Measurements from ENCODE around the gene FGF14.

The FGF14 gene

DNA sequence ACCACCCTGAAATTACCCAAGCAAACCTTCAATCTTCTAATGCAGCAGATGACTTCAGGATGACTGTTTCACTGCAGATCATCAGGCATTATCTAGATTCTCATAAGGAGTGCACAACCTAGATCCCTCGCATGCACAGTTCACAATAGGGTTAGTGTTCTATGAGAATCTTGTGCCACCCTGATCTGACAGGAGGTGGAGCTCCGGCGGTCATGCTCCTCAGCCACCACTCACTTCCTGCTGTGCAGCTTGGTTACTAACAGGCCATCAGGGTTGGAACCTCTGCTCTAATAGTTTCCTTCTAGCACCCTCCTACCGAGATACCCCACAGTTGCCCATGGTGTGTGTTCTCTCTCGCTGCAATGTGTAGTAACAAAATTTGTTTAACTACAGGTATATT lies 442.8 kb downstream of the FGF14 start:
- no peak for DNase-seq (ENCODE audit: extremely low spot score, insufficient read length, low read depth)
- FAIRE-seq: no peak

DNA sequence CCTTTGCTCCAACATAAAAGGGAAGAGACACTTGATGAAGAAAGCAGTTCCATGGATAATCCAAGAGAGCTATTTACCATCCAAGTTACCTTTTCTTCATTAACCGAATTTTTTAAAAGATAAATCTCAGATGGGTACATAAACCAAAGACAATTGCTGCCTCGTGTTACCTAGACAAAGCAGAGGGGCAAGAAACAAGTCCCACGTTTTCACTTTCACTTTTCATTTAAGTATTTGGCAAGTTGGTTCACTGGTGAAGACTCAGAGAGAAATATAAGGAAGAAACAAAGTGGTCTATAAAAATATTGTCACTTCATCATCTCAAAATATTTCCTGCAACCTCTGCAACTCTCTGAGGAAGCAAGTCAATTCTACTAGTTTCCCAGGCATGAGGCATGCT lies 446.1 kb downstream of the FGF14 start:
- no peak for FAIRE-seq

DNA sequence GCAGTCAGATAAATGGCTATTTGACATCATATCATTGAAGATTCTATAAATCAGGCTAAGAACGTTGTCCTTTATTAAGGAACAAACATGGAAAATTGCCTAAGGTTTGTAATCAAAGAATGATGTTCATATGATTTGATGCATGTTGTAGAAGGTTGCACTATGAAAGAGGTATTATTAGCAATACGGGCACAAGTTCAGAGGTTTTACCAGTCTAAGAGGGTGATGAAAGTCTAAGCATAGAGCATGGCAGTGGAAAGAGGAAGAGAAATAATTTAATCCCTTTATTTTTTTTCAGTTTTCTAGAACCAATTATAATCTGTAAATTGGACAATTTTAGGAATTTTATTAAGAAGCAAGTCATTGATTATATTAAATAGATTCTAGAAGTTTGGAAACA lies 450.7 kb downstream of the FGF14 start:
- DNase-seq (ENCODE audit: extremely low spot score, insufficient read length, low read depth): no peak
- no peak for FAIRE-seq

More for the DNA sequence above, 446.1 kb downstream of the FGF14 start:
- no peak for DNase-seq (ENCODE audit: extremely low spot score, insufficient read length, low read depth)

DNA sequence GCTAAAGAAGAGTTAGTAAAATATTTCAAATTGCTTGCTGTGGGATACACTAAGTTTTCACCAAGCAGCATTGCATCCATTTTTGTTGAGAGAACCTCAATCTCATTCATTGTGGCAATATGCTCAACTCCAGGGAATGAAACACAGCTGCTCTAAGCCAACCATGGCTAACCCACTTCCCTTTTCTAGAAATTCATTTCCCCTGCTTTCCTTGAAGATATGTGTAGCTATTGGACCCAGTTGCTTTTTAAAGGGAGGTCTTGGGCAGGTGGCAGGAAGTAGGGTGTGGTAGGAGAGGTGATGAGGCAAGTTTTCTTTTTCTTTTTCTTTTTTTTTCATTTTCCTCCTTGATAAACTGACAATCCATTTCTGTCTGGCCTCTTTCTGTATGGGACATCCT lies 452.2 kb downstream of the FGF14 start:
- DNase-seq (ENCODE audit: extremely low spot score, insufficient read length, low read depth) (no peak), FAIRE-seq (no peak)

DNA sequence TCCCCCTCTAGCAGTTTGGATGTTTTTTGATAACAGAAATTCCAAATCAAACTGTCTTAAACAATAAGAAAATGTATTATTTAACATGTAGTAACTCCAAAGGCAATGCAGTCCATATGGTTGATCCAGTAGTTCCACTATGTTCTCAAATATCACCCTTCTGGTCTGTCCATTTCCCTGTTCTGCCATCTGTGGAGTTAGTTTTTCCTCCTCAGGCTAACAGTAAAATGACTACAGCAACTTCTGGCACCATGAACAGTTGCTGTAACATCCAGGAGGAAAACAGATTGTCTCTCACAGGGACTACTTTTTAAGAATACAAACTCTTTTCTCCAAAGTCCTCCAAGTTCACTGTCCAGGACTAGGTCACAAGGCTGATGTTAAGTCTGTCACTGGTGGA lies 455.4 kb downstream of the FGF14 start:
- no peak for FAIRE-seq
- no peak for DNase-seq (ENCODE audit: extremely low spot score, insufficient read length, low read depth)

DNA sequence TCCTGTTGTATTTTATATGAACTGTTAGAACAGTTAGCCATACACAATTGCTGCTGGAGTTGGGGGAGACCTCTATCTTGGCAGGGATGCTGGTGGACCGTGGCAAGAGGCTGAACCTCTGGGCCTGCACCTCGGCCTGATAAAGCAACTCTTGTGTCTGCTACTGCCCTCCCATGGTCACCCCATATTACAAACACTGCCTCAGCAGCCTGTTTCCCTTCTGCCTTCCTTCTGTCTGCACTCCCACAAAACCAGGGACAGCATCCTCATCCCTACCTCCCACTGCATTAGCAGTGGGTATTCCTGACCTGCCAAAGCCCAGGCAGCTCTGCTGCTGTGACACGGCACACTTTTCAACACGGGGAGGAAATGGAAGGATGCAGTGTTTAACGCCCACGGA lies 456.4 kb downstream of the FGF14 start:
- no peak for FAIRE-seq

DNA sequence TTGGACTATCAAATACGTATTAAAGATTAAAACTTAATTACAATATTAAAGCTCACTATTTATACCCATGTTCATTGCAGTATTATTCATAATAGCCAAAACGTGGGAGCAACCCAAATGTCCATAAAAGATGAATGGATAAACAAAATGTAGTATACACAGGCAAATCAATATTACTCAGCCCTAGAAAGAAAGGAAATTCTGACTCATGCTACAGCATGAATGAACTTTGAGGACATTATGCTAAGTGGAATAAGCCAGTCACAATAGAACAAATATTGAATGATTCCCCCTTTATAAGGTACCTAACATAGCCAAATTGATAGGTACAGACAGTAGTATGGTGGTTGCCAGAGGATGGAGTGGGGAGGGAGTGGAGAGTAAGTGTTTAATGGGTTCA lies 457.3 kb downstream of the FGF14 start:
- DNase-seq (ENCODE audit: extremely low spot score, insufficient read length, low read depth) (no peak), FAIRE-seq (no peak)

More for the DNA sequence above, 456.4 kb downstream of the FGF14 start:
- no peak for DNase-seq (ENCODE audit: extremely low spot score, insufficient read length, low read depth)

DNA sequence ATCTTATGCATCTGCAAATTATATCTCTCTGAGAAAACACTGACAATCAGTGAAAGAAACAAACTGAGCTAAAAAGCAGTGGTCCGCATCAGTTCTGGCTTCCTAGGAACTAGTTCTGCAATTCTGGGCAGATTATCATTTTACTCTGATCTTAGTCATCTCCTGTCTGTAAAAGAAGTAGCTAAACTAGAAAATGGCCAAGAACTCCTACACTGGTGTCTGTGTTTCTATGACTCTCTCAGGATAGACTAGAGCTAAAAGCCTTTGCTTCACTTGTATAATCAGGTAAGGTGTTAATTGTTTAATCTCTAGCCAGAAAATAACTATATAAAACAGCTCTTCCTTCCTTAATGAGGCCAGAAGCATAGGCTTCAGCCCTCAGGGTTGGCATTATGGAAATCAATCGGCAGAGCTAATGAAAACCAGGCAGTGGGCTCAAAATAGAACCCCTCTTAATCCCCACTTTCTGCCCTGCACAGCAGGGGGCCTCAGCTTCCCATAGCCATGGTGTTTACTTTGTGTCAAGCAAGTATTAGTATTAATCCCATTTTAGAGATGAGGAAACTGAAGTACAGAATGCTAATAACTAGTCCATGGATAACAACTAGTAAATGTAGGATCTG lies 459.2 kb downstream of the FGF14 start:
- DNase-seq (ENCODE audit: extremely low spot score, insufficient read length, low read depth) (no peak), FAIRE-seq (no peak)

DNA sequence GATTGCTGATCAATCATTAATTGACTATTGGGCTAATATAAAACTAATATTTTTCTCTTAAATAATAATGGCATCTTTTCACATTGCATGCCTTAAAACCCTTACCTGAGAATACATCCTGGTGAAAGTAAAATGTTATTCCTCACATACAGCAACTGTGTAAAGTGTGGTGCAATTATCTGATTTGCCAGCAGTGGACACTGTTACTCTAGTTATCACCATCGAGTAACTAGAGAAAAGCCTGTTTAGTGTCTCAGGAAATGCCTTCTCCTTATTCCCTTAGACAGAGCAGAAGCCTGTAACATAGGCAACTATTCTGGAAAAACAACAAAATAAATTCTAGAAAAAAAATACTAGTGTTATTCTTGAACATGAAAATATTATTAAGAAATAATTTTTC lies 459.8 kb downstream of the FGF14 start:
- DNase-seq (ENCODE audit: extremely low spot score, insufficient read length, low read depth) (no peak), FAIRE-seq (peak; percentile 44)

DNA sequence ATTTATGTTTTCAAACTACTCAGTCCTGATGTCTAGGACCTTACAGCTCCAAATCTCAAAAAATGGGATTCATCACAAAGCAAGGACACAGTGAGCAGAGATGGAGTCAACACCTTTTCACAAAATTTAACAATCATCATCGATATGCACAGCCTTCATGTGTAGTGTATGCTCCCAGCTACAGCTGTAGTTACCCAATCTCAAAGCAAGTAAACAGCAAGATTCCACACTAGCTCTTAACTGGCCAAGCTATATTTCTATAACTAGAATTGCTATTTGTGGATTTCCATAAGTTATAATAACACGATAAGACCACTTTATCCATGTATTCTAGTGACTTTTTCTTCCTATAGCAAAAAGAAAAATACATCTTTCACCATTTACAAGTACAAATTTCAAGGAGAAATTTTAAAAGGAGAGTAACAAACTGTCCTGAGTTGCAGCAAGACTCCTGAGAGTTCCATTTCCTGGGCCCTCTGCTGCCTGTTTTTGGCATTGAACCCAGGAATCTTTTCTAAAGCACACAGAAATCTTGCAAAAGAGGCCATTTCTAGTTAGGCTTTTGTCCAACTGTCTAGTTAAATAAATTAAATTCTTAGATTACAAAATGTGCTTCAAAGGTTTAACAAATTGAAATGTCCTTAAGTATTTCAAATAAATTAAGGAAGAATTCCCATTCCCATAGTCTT lies 460.6 kb downstream of the FGF14 start:
- FAIRE-seq (no peak), DNase-seq (ENCODE audit: extremely low spot score, insufficient read length, low read depth) (no peak)

DNA sequence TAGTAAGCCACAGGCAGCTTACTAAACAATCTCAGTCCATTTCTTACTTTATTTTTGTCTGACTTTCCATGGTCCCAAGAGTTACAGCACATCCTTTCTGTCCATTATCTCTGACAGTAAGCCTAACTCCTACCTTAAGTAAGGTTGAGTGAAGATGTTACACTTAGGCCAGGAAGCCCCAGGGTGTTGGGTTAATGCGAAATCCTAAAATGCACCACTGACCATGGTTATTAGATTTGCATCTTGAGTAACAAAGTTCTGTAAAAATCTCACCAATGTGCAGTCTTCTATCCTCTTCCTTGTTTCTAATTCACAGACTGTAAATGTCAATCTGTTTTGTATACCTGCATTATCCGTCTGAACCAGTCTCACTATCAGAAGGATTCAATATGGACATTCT lies 462.5 kb downstream of the FGF14 start:
- no peak for DNase-seq (ENCODE audit: extremely low spot score, insufficient read length, low read depth)
- no peak for FAIRE-seq

DNA sequence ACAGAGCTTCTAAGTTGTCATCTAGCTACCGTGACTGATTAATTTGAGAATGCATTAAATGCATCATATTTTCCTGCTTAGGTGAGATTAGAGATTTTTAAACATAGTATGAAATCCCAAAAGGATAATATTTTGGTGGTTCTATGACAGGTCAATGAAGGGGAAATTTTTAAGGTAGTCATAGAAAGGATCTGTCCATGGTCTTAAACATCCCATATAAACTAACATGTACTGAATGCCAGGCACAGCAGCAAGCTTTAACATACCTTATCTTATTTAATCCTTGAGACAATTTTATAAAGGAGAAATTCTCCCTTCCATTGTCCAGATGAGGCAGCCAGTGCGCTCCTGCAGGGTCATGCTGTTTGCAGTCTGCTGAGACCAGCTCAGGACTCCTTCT lies 466.0 kb downstream of the FGF14 start:
- FAIRE-seq (no peak), DNase-seq (ENCODE audit: extremely low spot score, insufficient read length, low read depth) (no peak)

DNA sequence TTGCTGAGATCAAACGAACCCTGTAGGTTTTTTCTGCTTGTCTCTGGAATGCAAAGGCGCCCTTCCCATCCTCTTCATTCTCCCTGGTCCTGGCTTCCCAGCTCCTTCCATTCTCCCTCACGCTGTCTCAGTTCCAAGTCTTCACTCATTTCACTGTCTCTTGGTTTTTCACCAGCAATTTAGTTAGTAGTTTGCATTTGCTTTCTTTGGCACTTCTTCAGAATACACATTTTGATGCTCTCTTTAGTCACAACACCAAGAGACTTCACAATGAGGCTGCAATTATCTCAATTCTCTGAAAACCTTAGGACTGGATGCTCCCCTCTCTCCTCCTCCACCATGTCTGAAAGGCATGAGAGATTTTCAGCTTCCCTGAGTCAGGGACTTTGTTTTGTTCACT lies 470.7 kb downstream of the FGF14 start:
- FAIRE-seq (no peak), DNase-seq (ENCODE audit: extremely low spot score, insufficient read length, low read depth) (no peak)

DNA sequence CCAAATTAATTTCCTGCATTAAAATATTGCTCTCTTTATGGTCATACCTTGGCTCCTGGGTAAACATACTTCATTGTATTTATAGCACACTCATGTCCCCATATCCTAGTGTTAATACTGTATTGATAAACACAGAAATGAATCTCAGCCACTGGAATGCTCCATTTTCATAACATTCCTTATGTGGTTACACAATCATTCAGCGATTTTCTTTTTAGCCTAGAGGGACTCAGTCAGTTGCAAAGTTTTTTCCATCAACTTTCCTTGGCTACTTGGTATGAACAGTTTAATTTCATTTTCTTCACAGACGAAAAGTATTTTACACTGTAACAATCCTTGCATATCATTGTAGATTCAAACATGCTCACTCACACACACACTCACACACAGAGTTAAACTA lies 471.5 kb downstream of the FGF14 start:
- FAIRE-seq: no peak
- DNase-seq (ENCODE audit: extremely low spot score, insufficient read length, low read depth): no peak

DNA sequence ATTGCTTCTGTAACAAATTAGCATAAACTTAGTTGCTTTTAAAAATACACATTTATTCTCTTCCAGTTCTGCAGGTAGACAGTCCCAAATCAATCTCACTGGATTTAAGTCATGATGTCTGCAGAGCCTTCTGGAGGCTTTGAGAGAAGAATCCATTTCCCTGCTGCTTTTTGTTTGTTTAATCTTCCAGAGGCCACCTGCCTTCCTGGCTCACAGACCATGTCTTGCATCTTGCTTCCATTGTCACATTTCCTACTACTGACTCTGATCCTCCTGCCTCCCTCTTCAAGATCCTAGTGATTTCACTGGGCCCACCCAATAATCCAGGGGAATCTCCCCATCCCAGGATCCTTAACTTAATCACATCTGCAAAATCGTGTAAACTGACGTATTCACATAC lies 476.1 kb downstream of the FGF14 start:
- DNase-seq (ENCODE audit: extremely low spot score, insufficient read length, low read depth) (no peak), FAIRE-seq (no peak)

DNA sequence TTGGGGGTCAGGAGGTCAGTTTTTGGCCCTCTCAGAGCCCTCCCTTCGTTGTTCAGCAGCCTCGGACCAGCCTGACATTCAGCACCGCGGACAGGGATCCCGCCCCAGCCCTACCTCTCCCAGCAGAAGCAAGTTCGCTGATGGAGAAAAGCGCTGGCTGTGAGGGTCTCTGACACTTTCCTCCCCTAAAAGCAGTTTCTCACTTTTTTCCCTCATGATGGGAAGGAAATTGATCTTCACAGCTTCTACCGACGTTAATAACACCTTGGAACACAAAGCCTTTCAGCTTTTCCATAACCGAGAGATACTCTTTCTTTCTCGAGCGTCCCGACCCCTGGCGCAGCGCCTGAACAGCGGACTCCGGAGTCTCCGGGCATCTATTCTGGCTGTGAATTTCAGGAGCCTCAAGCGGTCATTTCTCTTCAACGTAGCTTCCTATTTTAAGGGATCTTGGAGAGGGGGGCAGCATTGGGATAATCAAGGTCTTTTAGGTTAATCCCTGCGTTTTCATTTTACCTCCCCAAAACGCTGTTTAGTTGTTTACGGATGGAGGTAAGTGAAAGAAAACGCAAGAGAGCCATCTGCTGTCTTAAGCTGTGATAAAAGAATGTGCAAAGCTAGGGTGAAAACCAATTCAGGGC lies 482.2 kb downstream of the FGF14 start:
- no peak for DNase-seq (ENCODE audit: extremely low spot score, insufficient read length, low read depth)
- no peak for FAIRE-seq

DNA sequence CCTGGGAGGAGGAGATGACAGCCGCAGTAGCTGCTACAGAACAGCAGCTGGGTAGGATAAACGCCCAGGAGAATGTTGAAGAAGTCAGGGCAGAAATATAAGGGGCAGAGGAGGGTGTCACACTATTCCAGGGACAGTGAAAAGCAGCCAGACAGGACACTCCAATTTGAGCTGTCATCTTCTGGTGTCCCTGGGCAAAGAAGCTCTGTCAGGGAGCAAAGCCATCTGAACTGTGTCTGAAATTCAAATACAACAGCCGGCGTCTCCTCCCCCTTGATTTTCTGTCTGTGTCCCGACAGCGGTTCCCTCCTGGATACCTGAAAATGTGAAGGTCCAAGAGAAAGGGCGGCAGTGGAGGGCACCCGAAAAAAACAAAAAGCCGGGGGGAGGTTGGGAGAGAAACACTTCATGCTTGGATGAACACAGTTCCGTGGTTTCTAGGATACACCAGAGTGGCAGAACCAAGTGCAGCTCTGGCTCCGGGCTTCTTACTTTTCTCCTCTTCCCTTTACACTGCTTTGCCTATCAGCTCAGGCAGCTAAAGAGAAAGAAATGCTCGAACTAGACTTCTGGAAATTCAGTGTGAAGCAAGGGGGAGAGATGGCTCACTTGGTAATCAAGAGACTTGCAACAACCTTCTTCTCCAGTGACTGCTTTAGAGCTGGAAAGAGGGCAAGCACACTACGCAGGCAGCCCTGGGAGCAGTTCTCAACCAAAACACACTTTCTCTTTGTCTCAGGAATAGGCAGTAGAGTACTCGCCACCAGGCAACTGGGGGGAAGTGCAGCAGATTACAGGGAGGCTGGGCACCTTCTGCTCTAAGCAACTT lies 483.8 kb downstream of the FGF14 start:
- no peak for FAIRE-seq
- no peak for DNase-seq (ENCODE audit: extremely low spot score, insufficient read length, low read depth)

DNA sequence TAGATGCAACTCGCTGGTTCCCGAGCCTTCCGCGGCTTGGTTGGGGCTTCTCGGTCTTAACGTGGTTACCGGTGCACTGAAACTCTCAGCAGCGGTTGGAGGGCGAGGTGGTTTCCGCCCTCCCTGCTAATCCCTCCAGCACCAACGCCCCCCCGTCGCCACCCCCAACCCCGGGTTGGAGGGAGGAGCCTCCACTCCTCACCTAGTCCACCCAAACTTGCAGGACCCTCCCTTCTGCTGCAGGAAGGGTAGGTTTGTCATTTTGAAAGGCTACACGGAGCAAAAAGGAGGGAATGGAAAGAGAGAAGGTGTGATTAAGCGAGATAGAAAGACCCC lies 484.4 kb downstream of the FGF14 start:
- no peak for DNase-seq (ENCODE audit: extremely low spot score, insufficient read length, low read depth)
- FAIRE-seq: no peak

DNA sequence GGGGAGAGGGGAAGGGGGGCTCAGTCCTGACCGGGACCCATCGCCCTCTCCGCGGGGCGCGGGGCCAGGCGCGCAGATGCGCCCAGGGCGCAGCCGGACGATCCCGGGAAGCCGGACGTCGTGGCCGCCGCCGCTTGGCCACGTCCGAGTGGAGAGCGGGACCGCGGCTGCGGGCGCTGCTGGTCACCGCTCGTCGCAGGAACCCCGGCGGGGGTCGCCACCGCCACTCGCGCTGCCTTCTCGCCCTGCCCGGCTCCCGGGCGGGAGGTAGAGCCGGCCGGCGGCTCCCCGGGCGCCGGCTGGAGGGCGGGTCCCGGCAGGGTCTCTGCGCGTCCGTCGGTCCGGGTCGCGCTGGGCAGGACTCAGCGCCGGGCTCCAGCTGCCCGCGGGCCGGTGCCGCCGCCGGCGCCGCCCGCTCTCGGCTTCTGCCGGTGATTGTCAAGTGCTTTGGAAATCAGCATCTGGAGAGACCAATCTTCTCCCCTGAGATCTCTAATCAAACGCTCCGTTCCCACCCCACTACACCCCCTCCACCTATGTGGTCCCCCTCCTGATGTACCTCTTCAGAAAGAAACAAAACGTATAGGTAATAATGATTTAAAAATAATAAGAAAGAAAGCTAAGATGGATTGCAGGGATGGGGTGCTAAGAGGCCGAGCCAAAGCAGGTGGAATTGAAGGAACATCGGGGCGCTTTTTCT lies 484.9 kb downstream of the FGF14 start:
- FAIRE-seq (no peak), DNase-seq (ENCODE audit: extremely low spot score, insufficient read length, low read depth) (no peak)

DNA sequence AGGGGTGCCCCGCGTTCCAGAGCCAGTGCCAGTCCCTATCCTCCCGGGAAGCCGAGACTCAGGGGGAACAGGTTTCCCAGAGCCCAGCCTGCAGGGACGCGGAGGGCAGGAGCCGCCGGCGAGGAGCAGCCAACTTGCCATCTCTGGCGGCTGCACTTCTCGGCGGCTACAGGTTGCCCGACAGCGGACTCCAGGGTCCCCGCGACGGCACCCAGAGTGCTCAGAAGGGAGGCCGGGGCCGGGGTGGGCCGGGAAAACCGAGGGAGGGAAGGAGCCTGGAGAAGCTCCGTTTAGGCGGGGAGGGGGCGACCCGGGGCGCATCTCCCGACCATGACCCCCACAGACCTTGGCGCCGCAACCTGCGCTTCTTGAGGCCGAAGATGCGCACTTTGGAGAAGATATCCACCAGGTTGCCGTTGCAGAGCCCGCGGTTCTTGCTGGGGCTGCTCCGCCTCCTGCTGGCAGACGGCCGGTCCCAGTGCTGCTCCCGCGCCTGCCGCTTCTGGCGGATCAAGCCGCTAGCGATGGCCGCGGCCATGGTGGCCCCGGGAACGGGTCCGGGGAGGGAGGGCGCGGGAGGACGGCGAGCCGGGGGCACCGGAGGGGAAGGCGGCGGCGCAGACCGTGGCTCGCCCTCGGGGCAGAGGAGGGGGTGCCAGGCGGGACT lies 485.6 kb downstream of the FGF14 start:
- FAIRE-seq: no peak

More for the DNA sequence above, 485.6 kb downstream of the FGF14 start:
- DNase-seq (ENCODE audit: extremely low spot score, insufficient read length, low read depth): no peak
